Endothelial cell of umbilical vein (primary cell): Measurements from ENCODE around the gene TSPAN10.

Source experiments
- JUN ChIP-seq: IDR thresholded peaks from 2 replicates; pipeline ENCODE4 v1.6.1; 2011; ENCODE audit warnings: borderline replicate concordance, low read depth; ENCODE audit not compliant: insufficient read length, insufficient read depth
- POLR2A ChIP-seq: IDR thresholded peaks from 2 replicates; pipeline ENCODE4 v1.6.1; 2012; ENCODE audit warnings: low read depth, mild to moderate bottlenecking, control low read depth, low read length

- TF ChIP-seq JUN, result no peak
- TF ChIP-seq POLR2A, result no peak
These were observed 44.7 kb downstream of the TSPAN10 start for GRCh38 chr17:81681672-81682071.
